Measurements from ENCODE around the gene MYOM1.

- TF ChIP-seq CTCF (IDR thresholded peaks at IDR 0.05) = no peak
- TF ChIP-seq POLR2A (IDR thresholded peaks at IDR 0.05) = no peak
These were observed 37.2 kb upstream of the MYOM1 start for GRCh38 chr18:3256693-3257626.
